Inflammatory macrophage (primary cell): ENCODE data around the gene IGSF9.
A peak's percentile ranks its signal among the peaks of the same experiment; 100 is the strongest.

Experiments
- DNase-seq, 2 donors: peaks; one replicate each; pipeline ENCODE4 v3.0.0-alpha.2; 2020 to 2022

Gene IGSF9

GRCh38 chr1:159972443-159973205 lies 27.2 kb upstream of the IGSF9 start:
- DNase-seq: no peak

GRCh38 chr1:159970932-159971342 lies 25.5 kb upstream of the IGSF9 start:
- DNase-seq: no peak

GRCh38 chr1:159968901-159969300 lies 23.5 kb upstream of the IGSF9 start:
- no peak for DNase-seq

GRCh38 chr1:159965263-159965662 lies 19.9 kb upstream of the IGSF9 start:
- DNase-seq: no peak

GRCh38 chr1:159964144-159964543 lies 18.7 kb upstream of the IGSF9 start:
- no peak for DNase-seq

GRCh38 chr1:159962176-159962575 lies 16.8 kb upstream of the IGSF9 start:
- no peak for DNase-seq

GRCh38 chr1:159961636-159962035 lies 16.2 kb upstream of the IGSF9 start:
- no peak for DNase-seq

GRCh38 chr1:159960721-159961381 lies 15.4 kb upstream of the IGSF9 start:
- DNase-seq: no peak

- DNase-seq: no peak
These were observed 14.0 kb upstream of the IGSF9 start for GRCh38 chr1:159959451-159959850.

GRCh38 chr1:159958719-159959380 lies 13.4 kb upstream of the IGSF9 start:
- DNase-seq: no peak

GRCh38 chr1:159957824-159958268 lies 12.4 kb upstream of the IGSF9 start:
- no peak for DNase-seq

GRCh38 chr1:159955456-159955855 lies 10.0 kb upstream of the IGSF9 start:
- DNase-seq: no peak

GRCh38 chr1:159953536-159954515 lies 8.4 kb upstream of the IGSF9 start, which contains the start of gene SLAMF9:
SLAMF9 (minus strand) TSS chr1:159954237; CDS start chr1:159954137, 100 bp downstream.
- DNase-seq: peak; percentile 74 to 85

GRCh38 chr1:159952932-159953331 lies 7.5 kb upstream of the IGSF9 start:
- no peak for DNase-seq

- peak; percentile 82 to 85 for DNase-seq
These were observed 6.1 kb upstream of the IGSF9 start for GRCh38 chr1:159951551-159951950.

- DNase-seq: no peak
These were observed 5.6 kb upstream of the IGSF9 start for GRCh38 chr1:159951016-159951415.

- peak; percentile 65 to 67 for DNase-seq
These were observed 4.6 kb upstream of the IGSF9 start for GRCh38 chr1:159949981-159950381.

- DNase-seq: no peak
These were observed 3.7 kb upstream of the IGSF9 start for GRCh38 chr1:159949123-159949522.

- DNase-seq: no peak
These were observed 2.5 kb upstream of the IGSF9 start for GRCh38 chr1:159947942-159948341.

GRCh38 chr1:159946242-159947187 lies 1.1 kb upstream of the IGSF9 start:
- DNase-seq: no peak
